ENCODE data around the gene SCN5A.

The SCN5A gene

GRCh38 chr3:38643090-38643489 lies 6.4 kb downstream of the SCN5A start:
- no peaks in the 10 kb centered on the region for H3K36me3 Mint-ChIP-seq (ENCODE audit: low read depth)
- H3K4me3 Mint-ChIP-seq: no peak overlapping the region
- no peaks in the 10 kb centered on the region for H3K9me3 Mint-ChIP-seq
- H3K27me3 Mint-ChIP-seq (ENCODE audit: low read depth, poor library complexity): peaks cover 29% of the 10 kb centered on the region
- no peak for DNase-seq
- no peak for TF ChIP-seq CTCF (IDR thresholded peaks at IDR 0.05)
- H3K27ac Mint-ChIP-seq: no peak overlapping the region
- H3K4me1 Mint-ChIP-seq: peaks cover 7% of the 10 kb centered on the region

- Mint-ChIP-seq H3K4me1 (peaks cover 14% of the 10 kb centered on the region), H3K9me3 (no peaks in the 10 kb centered on the region), H3K36me3 (ENCODE audit: low read depth) (no peaks in the 10 kb centered on the region), H3K27me3 (ENCODE audit: low read depth, poor library complexity) (peaks cover 34% of the 10 kb centered on the region), H3K27ac (no peak overlapping the region), H3K4me3 (no peak overlapping the region)
- no peak for DNase-seq
- no peak for TF ChIP-seq CTCF (IDR thresholded peaks at IDR 0.05)
These were observed 7.9 kb downstream of the SCN5A start for GRCh38 chr3:38641461-38642110.

GRCh38 chr3:38640661-38641452 lies 8.6 kb downstream of the SCN5A start:
- DNase-seq: no peak
- peaks cover 34% of the 10 kb centered on the region for H3K27me3 Mint-ChIP-seq (ENCODE audit: low read depth, poor library complexity)
- no peak for TF ChIP-seq CTCF (IDR thresholded peaks at IDR 0.05)
- H3K36me3 Mint-ChIP-seq (ENCODE audit: low read depth): no peaks in the 10 kb centered on the region
- H3K27ac Mint-ChIP-seq: no peak overlapping the region
- H3K9me3 Mint-ChIP-seq: no peaks in the 10 kb centered on the region
- peaks cover 14% of the 10 kb centered on the region for H3K4me1 Mint-ChIP-seq
- H3K4me3 Mint-ChIP-seq: no peak overlapping the region

DNA sequence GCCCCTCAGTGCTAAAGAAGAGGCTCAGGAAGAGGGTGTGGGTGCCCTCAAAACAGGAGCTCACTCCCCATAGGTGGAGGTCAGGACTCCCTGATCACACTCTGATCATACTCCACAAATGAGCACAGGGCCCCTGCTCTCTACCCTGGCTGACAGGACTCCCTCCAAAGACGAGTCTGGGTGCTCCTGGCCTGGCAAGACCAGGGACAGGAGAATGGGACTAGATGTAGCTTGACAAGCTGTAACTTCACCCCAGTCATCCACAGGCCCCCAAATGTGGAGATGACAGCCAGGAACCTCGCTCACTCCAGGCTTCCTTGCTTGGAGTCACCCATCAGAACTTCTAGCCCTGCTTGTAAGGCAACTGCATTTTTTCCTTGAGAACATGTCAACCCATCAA lies 11.1 kb downstream of the SCN5A start:
- Mint-ChIP-seq H3K4me1 (peaks cover 14% of the 10 kb centered on the region), H3K36me3 (ENCODE audit: low read depth) (no peaks in the 10 kb centered on the region)
- DNase-seq: no peak

GRCh38 chr3:38637906-38638305 lies 11.6 kb downstream of the SCN5A start:
- peaks cover 14% of the 10 kb centered on the region for H3K4me1 Mint-ChIP-seq
- no peaks in the 10 kb centered on the region for H3K9me3 Mint-ChIP-seq
- no peak overlapping the region for H3K4me3 Mint-ChIP-seq
- no peak for DNase-seq
- TF ChIP-seq CTCF (IDR thresholded peaks at IDR 0.05): no peak
- H3K36me3 Mint-ChIP-seq (ENCODE audit: low read depth): no peaks in the 10 kb centered on the region
- H3K27ac Mint-ChIP-seq: no peak overlapping the region
- peaks cover 32% of the 10 kb centered on the region for H3K27me3 Mint-ChIP-seq (ENCODE audit: low read depth, poor library complexity)

More for the DNA sequence above, 11.1 kb downstream of the SCN5A start:
- no peaks in the 10 kb centered on the region for H3K9me3 Mint-ChIP-seq
- TF ChIP-seq CTCF (IDR thresholded peaks at IDR 0.05): no peak
- no peak overlapping the region for H3K27ac Mint-ChIP-seq
- H3K4me3 Mint-ChIP-seq: no peak overlapping the region
- peaks cover 33% of the 10 kb centered on the region for H3K27me3 Mint-ChIP-seq (ENCODE audit: low read depth, poor library complexity)
